ENCODE results near the gene LCE2C.
A peak's percentile ranks its signal among the peaks of the same experiment; 100 is the strongest.
"Not testable (repeated sequence)": the region's sequence is repeated elsewhere in the genome, so short reads cannot be mapped to it uniquely, and the experiment has no call there.

LCE2C gene, protein sequence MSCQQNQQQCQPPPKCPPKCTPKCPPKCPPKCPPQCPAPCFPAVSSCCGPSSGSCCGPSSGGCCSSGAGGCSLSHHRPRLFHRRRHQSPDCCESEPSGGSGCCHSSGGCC

GRCh38 chr1:152674983-152675382, at the start of gene LCE2C:
Gene LCE2C (plus strand): TSS chr1:152675279. CDS start chr1:152676016, 737 bp downstream.
- not testable (repeated sequence) for DNase-seq

DNA sequence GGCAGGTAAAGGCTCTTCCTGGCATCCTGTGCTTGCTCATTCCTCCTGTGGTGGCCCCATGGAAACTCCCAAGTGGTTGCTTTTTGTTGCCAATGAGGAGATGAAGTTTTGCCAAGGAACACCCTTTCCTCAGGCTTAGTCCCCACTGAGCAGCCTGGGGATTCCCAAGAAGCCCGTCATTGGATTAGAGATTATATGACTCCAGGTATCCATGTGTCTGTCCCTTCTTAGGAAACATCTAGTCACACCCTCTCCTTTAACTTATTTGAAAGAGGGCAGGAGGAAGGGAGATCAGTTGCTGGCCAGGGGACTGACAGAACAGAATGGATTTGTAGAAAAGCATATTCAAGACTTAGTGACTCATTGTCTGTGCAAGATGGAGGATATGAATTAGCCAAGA, 48.3 kb upstream of the LCE2C start:
- DNase-seq: no peak

GRCh38 chr1:152630596-152630995, 44.5 kb upstream of the LCE2C start:
- no peak for DNase-seq

- DNase-seq: no peak
Observed at GRCh38 chr1:152640351-152640750, 34.7 kb upstream of the LCE2C start.

GRCh38 chr1:152643945-152644344, 31.1 kb upstream of the LCE2C start:
- no peak for DNase-seq

DNA sequence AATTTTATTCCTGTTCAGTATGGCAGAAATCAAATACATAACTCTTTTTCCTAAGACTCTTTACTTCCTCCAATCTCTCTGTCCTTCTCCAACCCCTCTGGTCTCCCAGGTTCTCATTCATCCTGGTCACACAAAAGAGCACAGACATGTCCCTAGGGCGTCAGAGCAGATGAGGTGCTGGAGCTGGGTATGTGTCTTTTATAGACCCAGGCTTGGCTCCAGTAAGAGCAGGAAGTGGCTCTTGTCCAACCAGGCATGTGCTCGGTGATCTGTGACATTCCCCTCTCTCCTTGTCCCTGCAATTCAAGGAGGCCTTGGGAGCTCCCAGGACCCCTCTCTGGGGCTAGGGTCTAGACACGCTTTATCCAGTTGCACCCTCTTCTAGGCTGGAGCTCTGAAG, 29.9 kb upstream of the LCE2C start:
- no peak for DNase-seq

DNA sequence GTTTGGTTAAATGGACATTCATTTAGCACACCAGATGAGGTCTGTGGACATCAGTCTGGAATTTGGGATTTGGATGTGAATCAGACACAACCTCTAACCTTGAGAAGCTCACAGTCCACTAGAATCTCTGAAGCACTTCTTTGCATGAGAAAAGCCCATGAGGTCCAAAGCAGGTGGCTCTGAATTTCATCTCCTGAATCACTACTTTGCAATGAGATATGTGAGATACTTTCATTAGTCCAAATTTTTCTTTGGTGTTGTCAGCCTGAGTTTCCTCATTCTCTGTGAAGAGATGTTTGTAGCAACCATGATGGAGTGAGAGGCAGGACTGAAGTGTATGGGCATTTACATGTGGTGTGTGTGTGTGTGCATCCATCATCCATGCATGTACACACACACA, 28.4 kb upstream of the LCE2C start:
- no peak for DNase-seq

- DNase-seq: peak in 8 of 14 donors; percentile 0 to 35 (median 2)
Observed at GRCh38 chr1:152654110-152654509, 21.0 kb upstream of the LCE2C start.

DNA sequence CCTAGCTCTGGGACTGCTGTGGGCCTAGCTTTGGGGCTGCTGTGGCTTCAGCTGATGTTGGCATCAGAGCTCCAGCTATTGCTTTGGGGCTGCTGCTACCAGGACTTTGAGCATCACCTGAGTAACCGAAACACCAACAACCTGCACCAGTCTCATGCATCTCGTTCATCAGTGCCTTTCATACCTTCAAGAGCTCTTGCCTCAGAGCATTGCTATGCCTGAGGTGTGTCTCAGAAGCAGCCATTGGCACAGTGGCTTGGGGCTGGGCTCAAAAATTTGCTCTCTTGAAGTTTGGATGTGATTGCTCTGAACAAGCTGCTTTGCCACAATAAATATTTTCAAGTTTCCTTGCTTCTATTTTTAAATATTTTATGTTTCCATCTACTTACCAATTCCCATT, 18.6 kb upstream of the LCE2C start:
- no peak for DNase-seq

DNA sequence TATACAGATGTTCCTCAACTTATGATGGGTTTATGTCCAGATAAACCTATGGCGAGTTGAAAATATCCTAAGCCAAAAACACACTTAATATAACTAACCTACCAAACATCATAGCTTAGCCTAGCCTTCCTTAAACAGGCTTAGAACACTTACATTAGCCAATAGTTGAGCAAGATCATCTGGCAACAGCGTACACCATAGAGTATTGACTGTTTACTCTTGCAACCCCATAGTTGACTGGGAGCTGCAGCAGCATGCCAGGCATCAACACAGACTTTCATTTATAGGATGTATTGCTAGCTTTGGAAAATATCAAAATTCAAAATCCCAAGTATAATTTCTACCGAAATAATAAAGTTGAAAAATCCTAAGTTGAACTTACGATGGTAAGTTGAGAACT, 17.4 kb upstream of the LCE2C start:
- DNase-seq: no peak

GRCh38 chr1:152658649-152659048, 16.4 kb upstream of the LCE2C start:
- no peak for DNase-seq

- no peak for DNase-seq
Observed at GRCh38 chr1:152663098-152663497, 12.0 kb upstream of the LCE2C start, which contains the start of gene LCE2D. Gene LCE2D (plus strand): TSS chr1:152663380. CDS start chr1:152664106, 726 bp downstream.

DNA sequence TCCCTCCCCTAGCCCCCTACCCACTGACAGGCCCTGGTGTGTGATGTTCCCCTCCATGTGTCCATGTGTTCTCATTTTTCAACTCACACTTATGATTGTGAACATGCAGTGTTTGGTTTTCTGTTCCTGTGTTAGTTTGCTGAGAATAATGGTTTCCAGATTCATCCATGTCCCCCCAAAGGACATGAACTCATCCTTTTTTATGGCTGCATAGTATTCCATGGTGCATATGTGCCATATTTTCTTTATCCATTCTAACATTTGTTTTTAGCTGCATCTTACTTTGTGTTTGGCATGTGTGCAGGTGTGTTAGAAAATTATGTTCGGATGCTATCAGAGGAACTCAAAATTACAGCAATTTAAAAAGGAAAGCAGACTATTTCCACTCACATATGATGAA, 8.9 kb upstream of the LCE2C start:
- not testable (repeated sequence) for DNase-seq

DNA sequence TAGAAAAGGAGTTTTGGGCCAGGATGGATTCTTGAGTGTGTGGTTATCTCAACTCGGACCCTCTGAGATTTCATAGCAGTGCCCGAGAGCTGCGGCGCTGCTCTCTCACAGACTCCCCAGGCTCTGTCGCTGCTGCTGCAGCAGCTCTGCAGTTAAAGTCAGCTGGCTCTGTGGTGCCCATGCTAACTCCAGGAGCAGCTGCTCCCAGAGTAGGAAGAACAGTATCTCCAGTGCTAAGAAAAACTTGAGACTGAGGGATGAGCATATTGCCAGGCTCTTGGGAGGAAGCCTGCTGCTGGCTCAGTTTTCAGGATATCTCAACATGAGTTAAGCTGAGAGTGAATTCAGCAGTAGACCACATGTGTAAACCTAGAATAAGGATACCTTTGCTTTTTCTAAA, 7.4 kb upstream of the LCE2C start:
- DNase-seq: no peak

- no peak for DNase-seq
Observed at GRCh38 chr1:152673016-152673415, 2.1 kb upstream of the LCE2C start.

DNA sequence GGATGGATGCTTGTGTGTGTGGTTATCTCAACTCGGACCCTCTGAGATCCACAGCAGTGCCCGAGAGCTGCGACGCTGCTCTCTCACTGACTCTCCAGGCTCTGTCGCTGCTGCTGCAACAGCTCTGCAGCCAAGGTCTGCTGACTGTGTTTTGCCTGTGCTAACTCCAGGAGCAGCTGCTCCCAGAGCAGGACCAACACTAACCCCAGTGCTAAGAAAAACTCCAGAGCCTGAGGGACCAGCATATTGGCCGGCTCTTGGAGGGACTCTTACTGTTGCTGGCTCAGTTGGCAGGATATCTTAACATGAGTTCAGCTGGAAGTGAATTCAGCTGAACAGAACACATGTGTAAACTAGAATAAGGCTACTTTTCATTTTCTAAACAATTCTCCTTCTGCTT, 4.4 kb downstream of the LCE2C start:
- no peak for DNase-seq

DNA sequence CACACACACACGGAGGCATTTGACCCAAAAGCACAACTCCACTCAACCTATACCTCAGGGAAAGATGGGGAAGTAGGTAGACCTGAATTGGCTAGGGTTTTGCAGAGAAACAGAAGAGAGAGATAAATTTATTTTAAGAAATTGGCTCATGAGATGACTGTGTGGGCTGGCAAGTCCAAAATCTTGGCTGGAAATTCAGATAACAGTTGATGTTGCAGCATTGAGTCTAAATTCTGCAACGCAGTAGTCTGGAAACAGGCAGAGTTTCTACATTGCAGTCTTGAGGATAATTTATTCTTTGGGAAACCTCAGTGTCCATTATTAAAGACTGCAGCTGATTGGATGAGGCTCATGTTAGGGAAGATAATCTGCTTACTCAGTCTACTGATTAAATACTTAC, 6.5 kb downstream of the LCE2C start:
- DNase-seq: no peak

DNA sequence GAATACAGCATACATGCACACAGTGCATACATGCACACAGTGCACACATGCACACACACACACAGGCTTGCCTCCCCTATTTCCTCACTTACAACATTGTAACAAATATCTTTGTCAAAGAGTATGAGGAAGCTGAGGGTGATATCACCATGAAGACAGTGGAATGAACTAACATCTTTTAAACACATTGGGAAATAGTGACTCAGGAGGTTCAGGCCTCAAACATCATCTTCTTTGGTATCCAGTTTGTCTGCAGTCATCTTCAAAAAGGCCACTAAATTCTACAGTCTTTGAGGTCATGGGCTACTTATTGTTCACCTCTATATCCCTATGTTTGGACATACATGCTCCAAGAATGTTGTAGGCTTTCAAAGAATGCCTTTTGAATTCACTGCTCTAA, 8.8 kb downstream of the LCE2C start:
- DNase-seq: no peak

DNA sequence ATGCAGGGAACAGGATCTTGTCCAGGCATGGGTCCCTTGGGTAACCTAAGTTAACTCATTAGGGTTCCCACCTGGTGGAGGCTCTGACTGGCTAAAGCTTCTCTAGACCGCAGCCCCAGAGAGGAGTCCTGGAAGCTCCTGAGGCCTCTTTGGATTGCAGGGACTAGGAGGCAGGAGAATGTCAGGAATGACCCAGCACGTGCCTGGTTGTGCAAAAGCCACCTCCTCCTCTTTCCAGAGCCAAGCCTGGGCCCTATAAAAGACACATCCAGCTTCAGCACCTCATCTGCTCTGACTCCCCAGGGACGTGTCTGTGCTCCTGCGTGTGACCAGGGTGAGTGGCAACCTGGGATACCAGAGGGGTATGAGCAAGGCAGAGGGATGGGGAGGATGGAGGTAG, 10.7 kb downstream of the LCE2C start, which contains the start of gene LCE2B:
TSS of gene LCE2B (plus strand) at position 301 of the 400 bp plus-strand sequence. CDS start 721 bp downstream, outside the sequence.
- not testable (repeated sequence) for DNase-seq

DNA sequence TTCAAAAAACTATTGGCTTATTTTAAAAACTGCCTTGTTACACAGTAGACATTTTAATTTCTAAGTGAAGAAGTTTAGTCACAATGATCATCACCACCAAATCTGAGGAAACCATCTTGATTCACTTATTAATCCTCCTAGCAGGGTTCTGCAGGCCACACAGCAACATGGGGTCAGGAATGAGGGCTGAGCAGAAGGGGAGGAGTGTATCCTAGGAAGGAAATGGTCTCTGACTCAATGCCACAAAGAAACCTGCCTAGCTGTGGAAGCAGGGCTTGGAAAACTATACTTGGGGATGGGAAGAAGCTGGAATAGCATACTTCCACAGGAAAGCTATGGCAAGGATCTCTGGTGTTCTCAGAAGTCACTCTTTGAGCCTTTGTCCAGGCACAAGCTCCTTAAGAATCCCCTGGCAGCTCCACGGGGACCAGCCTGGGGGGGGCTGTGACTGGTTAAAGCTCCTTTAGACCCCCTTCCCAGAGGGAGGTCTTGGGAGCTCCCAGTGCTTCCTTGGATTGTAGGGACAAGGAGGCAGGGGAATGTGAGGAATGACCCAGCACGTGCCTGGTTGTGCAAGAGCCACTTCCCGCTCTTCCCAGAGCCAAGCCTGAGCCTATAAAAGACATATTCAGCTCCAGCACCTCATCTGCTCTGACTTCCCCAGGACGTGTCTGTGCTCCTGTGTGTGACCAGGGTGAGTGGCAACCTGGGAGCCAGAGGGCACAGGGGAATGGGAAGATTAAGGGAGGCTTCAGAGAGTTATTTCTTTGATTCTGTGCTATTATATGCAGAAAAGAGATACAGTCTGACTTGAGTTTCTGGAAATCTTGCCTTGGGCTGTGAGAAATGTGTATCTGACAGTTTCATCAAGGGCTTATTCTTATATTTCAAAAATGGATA, 22.9 kb downstream of the LCE2C start, which contains the start of gene LCE2A:
TSS of gene LCE2A (plus strand) at position 645 of the 900 bp plus-strand sequence. CDS start 557 bp downstream, outside the sequence.
- DNase-seq: no peak

DNA sequence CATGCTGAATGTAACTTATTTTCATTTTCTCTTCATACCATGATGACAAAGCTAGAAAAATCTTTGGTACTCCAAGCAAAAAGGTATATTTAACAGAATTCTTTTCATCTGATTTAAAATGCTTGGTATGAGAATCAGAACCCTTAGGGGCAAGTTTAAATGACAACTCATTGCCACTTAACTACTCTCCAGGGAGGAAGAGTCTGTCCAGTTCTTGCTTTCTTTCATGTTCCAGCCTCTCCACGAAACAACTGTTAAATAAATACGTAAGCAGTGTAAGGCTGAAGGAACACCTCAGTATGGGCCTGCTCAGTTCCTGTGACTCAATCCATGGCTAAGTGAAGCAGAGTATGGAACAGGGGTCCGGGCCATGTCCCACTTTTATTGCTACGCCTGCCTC, 24.7 kb downstream of the LCE2C start:
- DNase-seq: no peak

GRCh38 chr1:152707860-152708259, 32.8 kb downstream of the LCE2C start, which contains the start of gene LCE4A:
Gene LCE4A (plus strand): TSS chr1:152708160. CDS start chr1:152709076, 916 bp downstream.
- no peak for DNase-seq

GRCh38 chr1:152718238-152718637, 43.2 kb downstream of the LCE2C start:
- no peak for DNase-seq

DNA sequence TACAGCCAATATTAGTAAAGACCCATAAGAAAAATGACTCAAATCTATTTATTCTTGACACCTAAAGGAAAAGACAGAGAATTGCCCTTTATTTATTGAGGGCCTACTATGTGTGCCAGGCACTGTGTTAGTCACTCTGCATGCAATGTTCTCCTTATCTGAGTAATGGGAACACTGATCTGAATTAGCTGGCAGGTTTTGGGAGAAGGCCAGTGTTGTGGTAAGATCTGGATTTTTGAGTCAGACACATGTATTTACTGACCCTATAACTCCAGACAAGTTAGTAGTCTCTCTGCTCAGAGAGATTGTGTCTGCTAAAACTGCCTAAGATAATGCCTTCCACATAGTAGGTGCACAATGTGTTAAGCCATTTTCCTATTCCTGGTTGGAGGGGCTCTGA, 50.2 kb downstream of the LCE2C start:
- no peak for DNase-seq
